Measurements from ENCODE around the gene TRANK1.

DNA sequence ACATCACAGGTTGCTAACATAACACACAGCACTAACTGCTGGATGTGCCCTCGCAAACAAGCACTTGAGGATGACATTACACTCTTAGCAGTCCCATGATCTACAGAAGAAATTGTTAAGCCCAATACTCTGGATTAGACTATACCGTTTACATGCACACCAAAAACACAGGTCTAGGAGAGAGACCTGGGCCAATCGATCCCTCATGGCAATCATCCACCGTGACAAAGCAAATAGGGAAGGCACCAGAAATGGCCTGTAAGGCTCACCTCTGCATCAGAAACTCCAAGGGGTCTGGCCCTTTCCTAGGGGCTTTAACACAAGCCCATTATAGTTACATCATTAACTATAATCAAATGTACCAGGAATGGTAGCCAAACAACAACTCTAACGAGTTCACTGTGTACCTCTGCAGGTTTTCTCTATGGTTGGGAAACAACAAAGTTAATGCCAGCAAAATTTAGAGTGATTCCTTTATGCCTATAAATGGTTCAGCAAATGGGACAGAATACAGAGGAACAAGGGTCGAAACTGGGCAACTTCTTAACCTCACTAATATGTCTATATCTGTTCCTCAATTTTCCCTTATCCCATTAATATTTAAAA, 18.5 kb downstream of the TRANK1 start:
- TF ChIP-seq CTCF (IDR thresholded peaks at IDR 0.05 in 8 of 11, conservative IDR thresholded peaks at IDR 0.05 in 3 of 11) (no peak), POLR2A (IDR thresholded peaks at IDR 0.05) (no peak)
